Dermis microvascular lymphatic vessel endothelial cell (primary cell): ENCODE results near the gene TIMM17A. TPM values are rescaled to one million over a fixed set of nuclear protein-coding genes. Genes with fewer than 3 reads are reported as not detected.
A peak's percentile ranks its signal among the peaks of the same experiment; 100 is the strongest.

Source experiments
- DNase-seq, 2 donors: peaks; one replicate each; pipeline versions ENCODE4 v3.0.0 to v3.0.0-alpha.2; 2010; ENCODE audit warnings: low read depth in 2 of 2
- total RNA-seq: library from RNA; depleted of rRNA; stranded (reverse); fragments of >200 nt; gene quantifications from 2 replicates; pipeline ENCODE4 v1.2.1, GENCODE V29; 2014

The TIMM17A gene
- 43.5 and 57.9 TPM in 2 replicates for total RNA-seq

DNA sequence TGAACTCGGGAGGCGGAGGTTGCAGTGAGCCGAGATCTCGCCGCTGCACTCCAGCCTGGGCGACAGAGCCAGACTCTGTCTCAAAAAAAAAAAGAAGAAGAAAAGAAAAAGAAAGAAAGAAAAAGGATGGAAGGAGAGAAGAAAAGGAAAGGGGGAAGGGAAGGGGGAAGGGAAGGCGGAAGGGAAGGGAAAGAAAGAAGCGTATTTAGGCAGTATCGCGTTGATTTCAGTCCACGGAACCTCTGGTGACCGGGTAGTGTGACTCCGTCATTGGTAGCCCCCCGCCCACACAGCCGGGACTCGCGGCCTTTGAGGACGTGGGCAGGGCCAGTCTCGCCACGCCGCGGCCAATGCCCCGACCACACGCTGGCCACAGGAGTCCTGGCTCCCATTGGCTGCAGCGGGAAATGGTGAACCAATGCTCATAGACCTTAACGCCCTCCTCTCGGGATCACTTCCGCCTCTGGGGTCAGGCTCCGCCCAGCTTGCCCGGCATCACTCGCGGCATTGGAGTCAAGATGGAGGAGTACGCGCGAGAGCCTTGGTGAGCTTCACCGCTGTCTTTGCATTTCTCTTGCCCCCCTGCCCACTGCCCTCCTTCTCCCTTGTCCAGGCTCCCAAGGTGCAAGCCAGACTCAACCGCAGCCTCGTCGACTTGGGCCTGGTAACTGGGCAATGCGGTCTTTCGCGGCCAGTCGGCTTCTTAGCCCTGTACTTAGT is at the start of gene TIMM17A:
TSS of gene TIMM17A (plus strand) at position 495 of the 720 bp plus-strand sequence. CDS start at position 519, 24 bp downstream.
- peak; percentile 96 to 100 for DNase-seq

DNA sequence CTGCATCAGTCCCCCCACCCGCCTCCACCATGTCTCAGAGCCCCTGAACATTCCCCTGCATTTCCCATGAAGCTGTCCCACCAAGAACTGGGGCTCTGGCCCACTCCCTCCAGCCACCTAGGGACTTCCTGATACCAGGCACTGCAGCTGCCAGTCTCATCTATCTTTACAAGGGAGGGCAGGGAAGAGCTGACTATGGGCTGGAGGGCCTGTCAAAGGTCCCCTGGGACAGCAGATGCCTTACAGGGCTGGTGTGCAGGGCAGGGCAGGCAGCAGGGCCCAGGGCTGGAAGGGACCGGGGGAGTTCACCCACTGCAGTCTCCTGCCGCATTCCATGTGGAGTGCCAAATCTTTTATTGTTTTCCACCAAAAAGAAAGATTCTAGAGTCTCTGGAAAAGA is 49.0 kb upstream of the TIMM17A start:
- no peak for DNase-seq

DNA sequence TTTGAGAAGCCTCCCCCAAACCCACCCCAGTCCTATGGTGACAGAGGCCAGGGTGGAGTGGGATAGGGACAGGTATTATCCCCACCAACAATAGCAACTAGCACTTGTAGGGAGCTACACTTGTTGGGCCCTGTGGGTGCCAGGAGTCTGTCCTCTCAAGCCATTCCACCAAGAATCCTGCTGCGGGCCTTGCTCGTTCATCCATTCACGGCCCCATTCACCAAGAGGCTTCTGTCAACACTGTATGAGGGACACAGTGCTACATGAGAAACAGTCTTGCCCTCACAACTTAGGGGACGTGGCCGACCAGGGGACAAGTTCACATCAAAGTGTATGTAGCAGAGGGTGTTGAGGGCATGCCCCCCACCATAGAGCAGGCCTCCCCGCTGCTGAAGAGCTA is 47.7 kb upstream of the TIMM17A start:
- DNase-seq: no peak

DNA sequence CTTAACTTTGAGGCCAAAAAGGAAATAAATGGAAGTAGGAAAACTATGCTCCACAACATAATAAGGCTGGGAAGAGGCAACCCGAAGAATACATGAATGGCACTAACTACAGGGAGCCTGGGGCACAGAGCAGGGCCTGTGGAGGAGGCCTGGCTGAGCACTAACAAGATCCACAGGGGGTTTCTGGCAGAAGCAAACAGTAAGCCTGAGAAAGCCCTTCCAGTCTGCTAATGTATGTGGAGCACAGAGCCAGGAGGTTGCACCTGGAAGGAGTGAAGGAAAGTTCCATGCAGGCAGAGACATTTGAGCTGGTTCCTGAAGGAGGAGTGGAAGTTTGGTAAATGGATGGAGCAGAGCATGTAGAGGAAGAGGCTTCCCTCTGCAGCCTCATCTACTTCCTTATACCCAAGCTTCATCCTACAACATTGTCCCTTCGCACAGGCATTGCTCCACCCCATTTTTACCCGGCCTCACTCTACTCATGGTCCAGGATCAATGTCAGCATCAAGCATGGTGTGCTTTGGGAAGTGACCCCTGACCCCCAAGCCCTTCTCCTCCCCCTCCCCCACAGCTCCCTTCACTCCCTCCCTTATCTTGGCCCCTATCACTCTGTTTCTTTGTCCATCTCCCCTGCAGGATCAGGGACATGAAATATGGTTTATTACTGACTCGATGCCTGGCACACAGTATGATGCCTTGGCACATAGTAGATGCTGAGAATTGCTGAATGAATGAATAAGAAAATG is 43.3 kb upstream of the TIMM17A start:
- DNase-seq: no peak

DNA sequence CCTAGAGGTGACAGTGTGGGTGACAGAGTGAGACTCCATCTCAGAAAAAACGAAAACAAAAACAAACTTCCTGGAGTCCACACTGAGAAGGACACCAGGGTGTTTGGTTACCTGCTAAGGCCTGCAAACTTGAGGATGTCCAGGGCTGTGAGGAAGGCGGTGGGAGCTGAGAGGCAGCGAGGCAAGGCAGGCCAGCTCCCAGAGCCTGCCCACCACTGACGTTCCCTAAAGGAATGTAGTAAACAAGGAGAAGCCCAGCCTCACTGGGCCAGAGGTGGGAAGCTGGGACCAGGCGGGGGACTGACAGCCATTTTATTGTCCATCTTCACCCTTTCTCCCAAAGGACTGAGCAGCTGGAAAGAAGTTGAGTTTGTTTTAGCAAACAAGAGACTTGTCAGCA is 42.5 kb upstream of the TIMM17A start:
- no peak for DNase-seq

DNA sequence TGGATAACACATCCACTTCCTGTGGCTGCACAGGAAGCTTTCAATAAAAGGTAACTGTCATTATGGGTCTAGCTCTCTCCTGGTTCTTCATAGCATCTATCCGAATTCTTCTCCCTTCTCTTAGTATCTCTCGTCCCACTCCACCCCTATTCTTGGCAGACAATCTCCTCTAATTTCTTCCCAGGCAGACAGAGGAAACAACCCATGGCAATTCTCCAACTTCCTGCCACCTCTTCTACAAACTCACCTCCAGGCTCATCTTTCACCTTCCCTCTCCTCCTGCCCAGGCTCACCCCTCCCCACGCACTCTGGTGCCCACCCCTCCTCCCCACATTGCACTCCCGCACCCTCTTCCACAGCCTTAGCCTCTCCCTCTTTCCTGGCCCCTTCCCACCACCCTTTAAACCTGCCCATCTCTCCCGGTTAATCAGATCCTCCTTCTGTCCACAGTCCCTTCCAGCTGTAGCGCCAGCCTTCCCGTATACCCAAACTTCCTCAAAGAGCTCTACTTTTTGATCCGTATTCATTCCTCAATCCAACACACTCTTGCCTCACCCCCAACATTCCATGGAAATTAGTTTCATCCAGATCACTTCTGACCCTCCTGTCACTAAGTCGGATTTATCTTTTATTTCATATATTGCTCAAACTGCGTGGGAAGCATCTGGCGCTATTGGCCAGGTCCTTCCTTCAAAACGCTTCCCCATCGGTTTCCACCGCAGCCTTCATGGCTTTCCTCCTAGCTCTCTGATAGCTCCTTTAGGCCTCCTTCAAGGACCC is 40.7 kb upstream of the TIMM17A start:
- DNase-seq: no peak

DNA sequence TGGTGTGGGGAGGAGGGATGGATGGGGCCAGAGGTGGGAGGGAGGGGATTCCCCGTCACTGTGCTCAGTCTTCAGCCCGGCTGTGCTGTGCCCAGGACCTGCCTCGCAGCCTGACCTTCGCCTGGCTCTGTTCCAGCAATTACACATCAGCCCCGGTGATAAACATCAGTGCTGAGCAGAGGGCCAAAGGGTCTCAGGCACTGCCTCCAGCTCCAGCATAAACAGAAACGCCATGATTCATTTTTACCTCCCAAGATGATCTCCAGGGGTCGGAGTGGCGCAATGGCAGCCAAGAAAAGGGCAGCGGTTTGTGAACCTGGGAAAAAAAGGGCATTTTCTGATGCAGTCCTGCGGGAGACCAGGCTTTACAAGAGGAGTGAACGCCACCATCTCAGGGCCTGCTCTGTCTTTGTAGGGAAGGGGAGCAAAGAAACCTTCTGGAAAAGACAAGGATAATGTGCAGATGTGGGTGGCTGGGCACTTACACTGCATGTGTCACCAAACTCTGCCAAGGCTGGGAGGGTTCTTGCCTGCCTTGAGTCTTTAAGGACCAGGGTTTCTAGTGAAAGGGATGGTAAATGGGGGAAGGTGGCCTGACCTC is 38.6 kb upstream of the TIMM17A start:
- DNase-seq: peak; percentile 89 to 98

DNA sequence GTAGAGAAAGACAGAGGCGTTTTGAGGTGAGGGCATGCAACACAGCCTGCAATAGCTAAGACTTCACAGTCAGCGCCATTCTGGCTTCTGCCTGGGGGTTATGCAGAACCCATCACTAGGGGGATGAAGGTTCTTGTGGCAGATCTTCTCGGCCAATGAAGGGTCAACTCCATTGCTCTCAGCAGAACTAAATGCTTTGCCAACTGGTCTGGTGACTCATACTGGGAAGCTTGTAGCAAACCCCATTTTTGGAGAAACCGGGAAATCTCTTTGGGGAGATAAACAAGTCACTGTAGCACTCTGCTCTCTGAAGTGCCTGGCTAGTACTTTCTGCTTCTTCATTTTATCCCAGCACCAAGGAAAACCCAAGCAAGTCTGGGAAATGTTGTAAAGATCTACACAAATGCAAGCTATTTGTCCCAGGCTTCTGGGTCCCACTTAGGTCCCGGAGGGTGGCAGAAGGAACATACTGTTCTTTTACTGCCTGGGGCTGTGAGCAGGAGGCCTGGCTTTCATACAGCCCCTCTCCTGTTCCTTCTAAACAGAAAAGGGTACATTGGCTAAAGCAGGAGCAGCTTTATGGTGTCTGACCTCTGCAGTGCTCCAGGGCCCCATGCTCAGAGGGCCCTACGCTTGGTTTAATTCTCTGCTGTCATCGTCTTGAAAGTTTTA is 37.8 kb upstream of the TIMM17A start:
- DNase-seq: peak in 1 of 2 donors; percentile 86

DNA sequence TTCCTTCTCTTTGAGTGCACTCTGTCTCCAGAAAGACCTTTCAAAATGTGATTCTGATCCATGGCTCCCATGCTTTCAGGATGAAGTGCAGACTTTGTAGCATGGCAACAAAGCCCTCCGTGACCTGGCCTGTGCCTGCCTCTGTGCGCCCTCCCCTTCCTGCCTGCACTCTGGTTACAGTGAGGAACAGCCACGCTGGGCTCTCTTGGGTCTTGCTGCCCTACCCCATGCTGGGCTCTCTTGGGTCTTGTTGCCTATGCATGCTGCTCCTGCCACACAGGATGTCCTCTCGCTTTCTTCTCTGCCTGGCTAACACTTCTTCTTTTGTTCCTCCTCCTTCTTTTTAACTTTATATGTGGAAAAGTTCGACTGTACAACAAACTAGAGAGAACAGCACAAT is 37.0 kb upstream of the TIMM17A start:
- DNase-seq: no peak

DNA sequence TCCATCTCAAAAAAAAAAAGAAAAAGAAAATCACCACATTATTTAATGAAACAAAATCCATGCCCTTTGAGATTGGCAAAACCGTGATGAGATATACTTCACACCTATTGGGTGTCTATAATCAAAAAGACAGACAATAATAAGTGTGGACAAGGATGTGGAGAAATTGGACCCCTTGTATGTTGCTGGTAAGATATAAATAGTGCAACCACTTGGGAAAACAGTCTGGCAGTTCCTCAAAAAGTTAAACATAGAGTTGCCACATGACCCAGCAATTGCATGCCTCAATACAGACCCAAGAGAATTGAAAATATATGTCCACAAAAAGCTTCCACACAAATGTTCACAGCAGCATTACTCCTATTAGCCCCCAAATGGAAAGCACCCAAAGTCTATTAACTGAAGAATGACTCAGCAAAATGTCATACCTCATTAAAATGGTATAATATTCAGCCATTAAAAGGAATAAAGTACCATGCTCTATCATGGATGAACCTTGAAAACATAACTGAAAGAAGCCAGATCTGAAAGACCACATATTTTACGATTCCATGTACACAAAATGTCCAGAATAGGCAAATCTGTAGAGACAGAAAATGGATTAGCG is 33.2 kb upstream of the TIMM17A start:
- no peak for DNase-seq

DNA sequence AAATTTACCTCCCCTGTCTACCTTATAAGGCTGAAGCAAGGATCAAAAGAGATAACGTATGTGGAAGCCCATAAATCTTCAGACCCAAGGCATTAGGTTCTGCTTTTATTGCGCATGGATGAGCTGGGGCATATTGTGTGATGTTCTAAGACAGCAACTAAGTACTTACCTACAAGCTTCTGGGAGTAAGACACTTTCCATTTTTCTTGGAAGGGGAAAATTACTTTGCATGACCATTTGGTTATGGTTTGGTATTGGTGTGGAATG is 30.1 kb upstream of the TIMM17A start:
- DNase-seq: no peak

DNA sequence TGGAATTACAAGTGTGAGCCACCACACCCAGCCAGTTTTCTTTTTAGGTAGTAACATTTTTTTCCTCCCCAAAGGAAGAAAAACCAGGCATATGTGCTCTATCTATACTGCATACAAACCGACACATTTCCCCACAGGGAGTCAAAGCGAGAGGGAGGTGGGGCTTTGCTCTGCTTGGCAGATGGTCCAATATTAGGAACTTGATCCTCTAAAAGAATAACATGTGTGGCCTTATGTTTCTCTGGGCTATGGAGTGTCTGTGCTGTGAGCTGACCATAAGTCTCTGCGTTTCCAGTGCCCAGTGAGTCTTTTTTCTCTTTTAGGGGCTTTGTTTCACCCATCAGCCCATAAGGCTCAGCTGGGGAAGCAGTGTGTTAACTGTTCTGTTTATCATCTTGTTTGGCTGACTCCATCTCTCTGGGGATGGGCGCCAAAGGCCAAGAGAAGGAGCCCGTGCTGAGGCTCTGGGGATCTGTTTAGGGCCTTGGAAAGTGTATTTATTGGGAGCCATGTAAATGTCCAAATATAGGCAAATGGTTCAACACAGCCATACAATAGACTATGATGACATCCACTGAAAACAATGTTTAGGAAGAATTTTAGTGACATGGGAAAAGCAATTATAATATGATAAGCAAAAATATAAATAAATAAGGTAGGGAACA is 29.2 kb upstream of the TIMM17A start:
- DNase-seq: no peak

DNA sequence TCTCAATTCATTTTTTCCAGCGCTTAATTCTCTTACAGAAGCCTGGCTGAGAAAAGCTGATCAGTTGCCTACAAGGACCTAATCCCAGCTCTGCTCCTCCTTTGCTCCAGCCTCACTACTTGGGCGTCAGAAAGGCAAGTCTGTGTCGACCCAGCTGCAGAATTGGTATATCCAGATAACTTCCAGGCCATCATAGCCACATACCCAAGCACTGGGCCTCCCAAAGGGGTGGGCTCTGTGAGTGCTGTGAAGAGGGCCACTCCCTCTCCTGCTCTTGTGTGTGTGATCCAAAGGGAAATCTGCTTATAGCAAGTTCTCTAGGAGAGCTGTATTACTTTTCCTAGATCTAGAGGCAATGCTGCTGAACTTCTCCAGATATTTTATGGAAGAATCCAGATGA is 27.0 kb upstream of the TIMM17A start:
- no peak for DNase-seq

DNA sequence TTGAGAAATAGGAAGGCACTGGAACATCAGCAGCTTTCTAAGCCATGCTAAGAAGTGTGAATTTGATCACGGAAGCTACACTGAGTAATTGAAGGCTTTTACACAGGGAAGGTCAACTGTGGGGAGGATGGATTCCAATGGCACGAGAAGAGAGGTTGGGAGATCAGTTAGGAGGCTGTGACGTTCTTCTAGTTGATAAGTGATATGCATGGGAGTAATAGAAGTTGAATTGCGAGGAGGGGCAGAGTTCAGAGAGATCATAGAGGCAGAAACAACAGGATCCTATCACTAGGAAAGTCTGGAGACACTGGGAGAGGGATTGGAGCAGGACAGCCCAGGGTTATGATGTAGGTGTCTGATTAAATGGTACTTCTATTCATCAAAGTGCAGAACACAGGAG is 25.2 kb upstream of the TIMM17A start:
- no peak for DNase-seq

DNA sequence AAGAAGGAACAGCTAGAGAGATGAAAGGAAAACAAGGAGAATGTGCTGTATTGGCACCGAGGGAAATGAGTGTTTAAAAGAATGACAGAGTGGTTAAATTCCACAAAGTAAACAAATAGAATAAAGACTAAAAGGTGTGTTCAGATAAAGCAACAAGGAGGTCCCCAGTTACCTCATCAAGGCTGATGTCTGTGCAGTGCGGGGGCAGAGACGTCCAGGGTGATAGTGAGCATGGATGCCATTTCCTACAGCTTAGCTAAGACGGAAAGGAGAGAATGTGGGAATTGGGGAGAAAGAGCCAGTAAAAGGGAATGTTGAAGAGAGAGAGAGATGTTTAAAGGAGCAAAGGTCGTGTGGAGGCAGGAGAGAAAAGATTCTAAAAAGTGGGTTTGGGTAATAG is 24.5 kb upstream of the TIMM17A start:
- no peak for DNase-seq

DNA sequence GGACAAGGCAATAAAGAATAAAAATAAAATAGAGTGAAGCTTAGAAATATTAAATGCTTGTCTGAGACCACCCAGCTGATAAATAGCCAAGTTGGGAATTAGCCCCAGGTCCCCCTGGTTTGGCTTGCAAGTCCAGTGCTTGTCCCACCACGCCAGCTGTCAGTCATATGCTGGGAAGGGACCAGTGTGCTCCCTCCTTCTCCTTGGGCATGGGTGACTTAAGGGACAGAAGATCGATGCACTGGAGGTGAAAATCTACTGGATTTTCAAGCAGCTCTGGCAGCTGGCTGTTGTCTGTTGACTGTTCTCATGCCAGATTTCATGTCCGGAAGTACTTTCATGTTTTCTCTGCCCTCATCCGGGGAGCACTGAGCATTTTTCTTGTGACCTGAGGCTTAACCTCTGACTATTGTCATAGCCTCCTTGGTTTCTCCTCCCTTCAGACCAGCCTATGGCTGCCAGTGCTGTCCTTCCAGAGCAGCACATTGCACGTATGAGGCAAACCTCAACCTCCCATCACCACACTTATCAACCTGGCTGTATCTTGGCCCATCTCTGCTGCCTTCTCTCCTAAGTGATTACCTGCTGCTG is 21.4 kb upstream of the TIMM17A start:
- no peak for DNase-seq

DNA sequence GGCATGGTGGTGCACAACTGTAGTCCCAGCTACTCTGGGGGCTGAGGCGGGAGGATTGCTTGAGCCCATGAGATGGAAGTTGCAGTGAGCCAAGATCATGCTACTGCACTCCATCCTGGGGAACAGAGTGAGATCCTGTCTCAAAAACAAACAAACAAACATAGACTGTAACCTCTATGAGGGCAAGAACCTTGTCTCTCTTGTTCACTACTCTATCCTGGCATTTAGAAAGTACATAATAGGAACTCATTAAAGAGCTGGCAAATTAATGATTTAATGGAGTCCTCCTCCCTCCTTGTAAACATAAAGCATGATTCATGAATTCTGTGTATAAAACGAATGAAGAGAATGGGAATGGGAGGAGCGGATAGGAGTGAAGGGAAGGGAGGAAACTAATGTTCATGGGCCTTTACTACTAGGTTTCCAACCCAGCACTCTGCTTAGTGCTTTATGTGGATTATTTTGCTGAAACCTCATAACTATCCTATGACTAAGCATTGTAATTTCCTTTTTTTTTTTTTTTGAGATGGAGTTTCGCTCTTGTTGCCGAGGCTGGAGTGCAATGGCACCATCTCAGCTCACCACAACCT is 17.6 kb upstream of the TIMM17A start:
- peak; percentile 60 to 74 for DNase-seq

DNA sequence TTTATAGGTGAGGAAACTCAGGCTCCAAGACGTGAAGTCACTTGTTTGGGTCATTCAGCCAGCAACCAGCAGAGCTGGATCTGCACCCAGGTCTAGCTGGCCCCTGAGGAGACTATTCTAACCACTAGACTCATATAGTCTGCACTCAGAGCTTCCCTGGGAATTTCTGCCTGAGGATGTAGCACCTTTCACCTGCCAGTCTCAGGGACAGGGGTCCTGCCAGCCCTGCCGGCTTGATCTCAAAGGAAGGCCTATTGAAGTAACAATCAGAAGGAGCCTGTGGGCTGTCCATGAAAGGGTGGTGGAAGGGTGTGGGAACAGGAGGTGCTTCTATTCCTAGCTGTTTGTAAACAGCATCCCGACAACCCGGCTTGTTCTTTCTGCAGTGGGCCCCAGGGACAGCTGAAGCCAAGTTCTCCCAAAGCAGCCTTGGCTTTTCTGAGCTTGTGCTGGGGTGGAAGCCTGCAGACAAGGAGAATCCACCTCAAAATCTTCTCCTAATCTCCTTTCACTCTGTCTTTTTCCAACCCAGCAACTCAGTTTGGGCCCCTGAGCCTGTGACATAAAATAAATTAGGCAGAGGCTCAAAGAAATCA is 16.8 kb upstream of the TIMM17A start:
- no peak for DNase-seq

DNA sequence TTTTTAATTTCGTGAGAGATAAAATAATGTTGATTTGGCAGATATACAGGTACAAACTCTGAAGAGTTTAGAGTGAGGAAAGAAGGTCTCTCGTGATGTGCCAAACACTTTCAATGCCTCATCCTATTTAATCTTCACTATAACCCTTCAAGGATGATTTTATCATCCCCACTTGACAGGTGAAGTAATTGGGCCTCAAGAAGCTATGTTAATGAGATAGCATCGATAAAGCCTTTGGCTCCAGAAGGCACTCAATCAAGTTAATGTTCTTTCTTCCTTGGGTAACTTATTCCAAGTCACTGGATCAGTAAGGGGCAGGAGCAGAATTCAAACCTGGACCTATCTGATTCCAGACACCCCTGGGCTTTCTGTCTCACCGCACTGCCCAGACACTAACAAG is 16.2 kb upstream of the TIMM17A start:
- no peak for DNase-seq

DNA sequence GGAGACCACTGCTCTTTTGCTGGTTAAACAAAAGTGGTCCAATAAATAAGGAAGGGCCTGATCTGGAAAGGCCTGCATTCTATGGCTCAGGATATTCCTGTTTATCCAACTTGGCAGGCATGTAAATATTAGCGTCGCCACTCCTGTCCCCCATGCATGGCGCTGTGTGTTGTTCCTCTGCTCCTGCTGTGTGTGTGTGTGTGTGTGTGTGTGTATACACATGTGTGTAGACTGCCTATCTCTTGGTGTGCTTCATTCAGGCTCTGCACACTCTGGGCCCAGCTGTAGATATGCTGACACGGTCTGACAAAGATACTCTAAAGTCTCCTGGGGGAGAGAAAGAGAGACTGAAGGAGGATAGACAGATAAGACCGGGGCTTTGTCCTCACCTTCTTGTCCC is 15.7 kb upstream of the TIMM17A start:
- DNase-seq: no peak
